ENCODE results near the gene CSRP3. TPM values are rescaled to one million over a fixed set of nuclear protein-coding genes. Genes with fewer than 3 reads are reported as not detected.

Gene CSRP3
- total and polyA plus RNA-seq, 9 of the 15 experiments (the other 6 are each of a cell fraction or from before 2014, with no cell fraction given) = 0.14 TPM; not detected in 8

- no peaks in the 10 kb centered on the region for H3K4me1 ChIP-seq (replicated peaks in 1 of 2; ENCODE audit: control insufficient read depth in 2 of 2, insufficient read depth in 2 of 2, low read length in 2 of 2)
- WGBS (ENCODE audit: insufficient coverage, low coverage, missing lambda C conversion rate) = 25% methylated on average over 2 of the region's 2 CpGs
- ATAC-seq (no peak), DNase-seq (ENCODE audit: extremely low read depth in 1 of 4, low spot score in 3 of 4) (no peak), FAIRE-seq (no peak)
- no peak overlapping the region for H3K9ac ChIP-seq (ENCODE audit: insufficient read depth in 1 of 2, low read depth in 2 of 2, low read length in 2 of 2)
- no peaks in the 10 kb centered on the region for H4K20me1 ChIP-seq (replicated peaks; ENCODE audit: control insufficient read depth, insufficient read depth, low read length)
- no peak overlapping the region for H2AFZ ChIP-seq (ENCODE audit: low read depth, low read length)
- H3K27me3 ChIP-seq (ENCODE audit: control insufficient read depth in 2 of 2, insufficient read depth in 2 of 2, low read length in 2 of 2) = peaks cover 23 to 32% of the 10 kb centered on the region in 2 experiments; a peak in 4 of 5 replicates
- TF ChIP-seq DMBX1 (CRISPR knock-in tag; IDR thresholded peaks at IDR 0.05; ENCODE audit: borderline replicate concordance) (no peak), ETS2 (tag; IDR thresholded peaks at IDR 0.05; ENCODE audit: borderline replicate concordance, poor library complexity, severe bottlenecking) (no peak), ZNF311 (CRISPR knock-in tag; IDR thresholded peaks at IDR 0.05) (no peak), SMAD1 (IDR thresholded peaks at IDR 0.05; ENCODE audit: low read depth, low read length, partially characterized antibody) (no peak), PRPF4 (IDR thresholded peaks at IDR 0.05; ENCODE audit: insufficient read depth, low read depth, low read length, poor library complexity, severe bottlenecking) (no peak)
- ChIA-PET POLR2A (no interaction called here), CTCF (ENCODE audit: low intra/inter-chr PET ratio) (no interaction called here)
- in situ Hi-C loops (cut with MboI) = no loop called here
- H3K9me3 ChIP-seq (replicated peaks; ENCODE audit: control insufficient read depth, insufficient read depth, low read depth, low read length) = no peaks in the 10 kb centered on the region
- no peaks in the 10 kb centered on the region for H3K9me1 ChIP-seq (ENCODE audit: control insufficient read depth, insufficient read depth, low read length)
- intact Hi-C loops (cut with micrococcal nuclease) = no loop called here
- no peak overlapping the region for H3K27ac ChIP-seq (ENCODE audit: extremely low read depth, low read depth, low read length)
- no peak overlapping the region for H3K4me3 ChIP-seq
- no TSS peak for BruUV-seq (replicated peaks)
- no peaks in the 10 kb centered on the region for H3K36me3 ChIP-seq (ENCODE audit: control insufficient read depth, insufficient read depth, low read length)
- H3K4me2 ChIP-seq (ENCODE audit: insufficient read depth, low read length) = no peak overlapping the region
- H3K79me2 ChIP-seq (ENCODE audit: control insufficient read depth, insufficient read depth, low read length) = no peaks in the 10 kb centered on the region
Observed at GRCh38 chr11:19208181-19208580, 6.4 kb upstream of the CSRP3 start.

GRCh38 chr11:19204836-19205235, 3.1 kb upstream of the CSRP3 start:
- Histone ChIP-seq H3K4me3 (no peak overlapping the region), H2AFZ (ENCODE audit: low read depth, low read length) (no peak overlapping the region), H3K9me1 (ENCODE audit: control insufficient read depth, insufficient read depth, low read length) (no peaks in the 10 kb centered on the region), H3K36me3 (ENCODE audit: control insufficient read depth, insufficient read depth, low read length) (no peaks in the 10 kb centered on the region), H3K4me2 (ENCODE audit: insufficient read depth, low read length) (no peak overlapping the region), H3K4me1 (replicated peaks in 1 of 2; ENCODE audit: control insufficient read depth in 2 of 2, insufficient read depth in 2 of 2, low read length in 2 of 2) (no peaks in the 10 kb centered on the region; a peak in 1 of 5 replicates), H3K27ac (ENCODE audit: extremely low read depth, low read depth, low read length) (no peak overlapping the region), H4K20me1 (replicated peaks; ENCODE audit: control insufficient read depth, insufficient read depth, low read length) (no peaks in the 10 kb centered on the region), H3K27me3 (ENCODE audit: control insufficient read depth in 2 of 2, insufficient read depth in 2 of 2, low read length in 2 of 2) (peaks cover 23 to 33% of the 10 kb centered on the region in 2 experiments; a peak in 4 of 5 replicates), H3K9me3 (replicated peaks; ENCODE audit: control insufficient read depth, insufficient read depth, low read depth, low read length) (no peaks in the 10 kb centered on the region), H3K9ac (ENCODE audit: insufficient read depth in 1 of 2, low read depth in 2 of 2, low read length in 2 of 2) (no peak overlapping the region), H3K79me2 (ENCODE audit: control insufficient read depth, insufficient read depth, low read length) (no peaks in the 10 kb centered on the region)
- FAIRE-seq (no peak), ATAC-seq (no peak), DNase-seq (ENCODE audit: extremely low read depth in 1 of 4, low spot score in 3 of 4) (no peak)
- BruUV-seq (replicated peaks) = no TSS peak
- in situ Hi-C loops (cut with MboI) (no loop called here), intact Hi-C loops (cut with micrococcal nuclease) (no loop called here)
- WGBS (ENCODE audit: insufficient coverage, low coverage, missing lambda C conversion rate) = 24% methylated on average over 5 of the region's 5 CpGs
- TF ChIP-seq ZSCAN32 (CRISPR knock-in tag; IDR thresholded peaks at IDR 0.05) (no peak), HMG20B (CRISPR knock-in tag; IDR thresholded peaks at IDR 0.05) (no peak), KAT2B (IDR thresholded peaks at IDR 0.05; ENCODE audit: low read depth, low read length) (no peak)
- ChIA-PET POLR2A (no interaction called here), CTCF (ENCODE audit: low intra/inter-chr PET ratio) (no interaction called here)
